ENCODE measurements around the gene GTF2H4.

DNA sequence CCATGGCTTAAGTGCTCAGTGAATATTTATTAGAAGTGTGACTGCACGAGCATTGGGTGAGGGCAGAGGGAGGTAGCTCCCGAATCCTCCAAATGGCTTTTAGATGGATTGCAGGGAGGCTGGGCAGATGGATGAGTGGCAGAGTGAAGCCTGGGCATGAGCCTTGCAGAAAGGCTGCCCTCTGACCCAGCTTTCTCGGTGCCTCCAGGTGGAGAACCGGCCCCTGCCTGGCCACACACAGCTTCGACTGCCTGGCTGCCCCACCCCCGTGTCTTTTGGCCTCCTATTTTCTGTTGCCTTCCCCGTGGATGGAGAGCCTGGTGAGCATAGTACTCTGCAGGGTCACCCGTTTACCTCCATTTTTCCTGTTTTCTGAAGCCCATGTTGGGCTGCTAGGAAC is 9.5 kb downstream of the GTF2H4 start:
- TF ChIP-seq, protein P1, sequence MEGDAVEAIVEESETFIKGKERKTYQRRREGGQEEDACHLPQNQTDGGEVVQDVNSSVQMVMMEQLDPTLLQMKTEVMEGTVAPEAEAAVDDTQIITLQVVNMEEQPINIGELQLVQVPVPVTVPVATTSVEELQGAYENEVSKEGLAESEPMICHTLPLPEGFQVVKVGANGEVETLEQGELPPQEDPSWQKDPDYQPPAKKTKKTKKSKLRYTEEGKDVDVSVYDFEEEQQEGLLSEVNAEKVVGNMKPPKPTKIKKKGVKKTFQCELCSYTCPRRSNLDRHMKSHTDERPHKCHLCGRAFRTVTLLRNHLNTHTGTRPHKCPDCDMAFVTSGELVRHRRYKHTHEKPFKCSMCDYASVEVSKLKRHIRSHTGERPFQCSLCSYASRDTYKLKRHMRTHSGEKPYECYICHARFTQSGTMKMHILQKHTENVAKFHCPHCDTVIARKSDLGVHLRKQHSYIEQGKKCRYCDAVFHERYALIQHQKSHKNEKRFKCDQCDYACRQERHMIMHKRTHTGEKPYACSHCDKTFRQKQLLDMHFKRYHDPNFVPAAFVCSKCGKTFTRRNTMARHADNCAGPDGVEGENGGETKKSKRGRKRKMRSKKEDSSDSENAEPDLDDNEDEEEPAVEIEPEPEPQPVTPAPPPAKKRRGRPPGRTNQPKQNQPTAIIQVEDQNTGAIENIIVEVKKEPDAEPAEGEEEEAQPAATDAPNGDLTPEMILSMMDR (IDR thresholded peaks at IDR 0.05; ENCODE audit: low read depth, low read length, missing input control): no peak
- no peak for TF ChIP-seq TAF1 (conservative IDR thresholded peaks at IDR 0.05)
- TF ChIP-seq EGR1 (IDR thresholded peaks at IDR 0.05; ENCODE audit: low read depth in 2 of 2): no peak
- no peak for TF ChIP-seq RXRA (IDR thresholded peaks at IDR 0.05)
- TF ChIP-seq, protein P2, sequence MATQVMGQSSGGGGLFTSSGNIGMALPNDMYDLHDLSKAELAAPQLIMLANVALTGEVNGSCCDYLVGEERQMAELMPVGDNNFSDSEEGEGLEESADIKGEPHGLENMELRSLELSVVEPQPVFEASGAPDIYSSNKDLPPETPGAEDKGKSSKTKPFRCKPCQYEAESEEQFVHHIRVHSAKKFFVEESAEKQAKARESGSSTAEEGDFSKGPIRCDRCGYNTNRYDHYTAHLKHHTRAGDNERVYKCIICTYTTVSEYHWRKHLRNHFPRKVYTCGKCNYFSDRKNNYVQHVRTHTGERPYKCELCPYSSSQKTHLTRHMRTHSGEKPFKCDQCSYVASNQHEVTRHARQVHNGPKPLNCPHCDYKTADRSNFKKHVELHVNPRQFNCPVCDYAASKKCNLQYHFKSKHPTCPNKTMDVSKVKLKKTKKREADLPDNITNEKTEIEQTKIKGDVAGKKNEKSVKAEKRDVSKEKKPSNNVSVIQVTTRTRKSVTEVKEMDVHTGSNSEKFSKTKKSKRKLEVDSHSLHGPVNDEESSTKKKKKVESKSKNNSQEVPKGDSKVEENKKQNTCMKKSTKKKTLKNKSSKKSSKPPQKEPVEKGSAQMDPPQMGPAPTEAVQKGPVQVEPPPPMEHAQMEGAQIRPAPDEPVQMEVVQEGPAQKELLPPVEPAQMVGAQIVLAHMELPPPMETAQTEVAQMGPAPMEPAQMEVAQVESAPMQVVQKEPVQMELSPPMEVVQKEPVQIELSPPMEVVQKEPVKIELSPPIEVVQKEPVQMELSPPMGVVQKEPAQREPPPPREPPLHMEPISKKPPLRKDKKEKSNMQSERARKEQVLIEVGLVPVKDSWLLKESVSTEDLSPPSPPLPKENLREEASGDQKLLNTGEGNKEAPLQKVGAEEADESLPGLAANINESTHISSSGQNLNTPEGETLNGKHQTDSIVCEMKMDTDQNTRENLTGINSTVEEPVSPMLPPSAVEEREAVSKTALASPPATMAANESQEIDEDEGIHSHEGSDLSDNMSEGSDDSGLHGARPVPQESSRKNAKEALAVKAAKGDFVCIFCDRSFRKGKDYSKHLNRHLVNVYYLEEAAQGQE (IDR thresholded peaks at IDR 0.05): no peak
- TF ChIP-seq, protein P3, sequence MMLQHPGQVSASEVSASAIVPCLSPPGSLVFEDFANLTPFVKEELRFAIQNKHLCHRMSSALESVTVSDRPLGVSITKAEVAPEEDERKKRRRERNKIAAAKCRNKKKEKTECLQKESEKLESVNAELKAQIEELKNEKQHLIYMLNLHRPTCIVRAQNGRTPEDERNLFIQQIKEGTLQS (IDR thresholded peaks at IDR 0.05): no peak
